BE2C (cell line): ENCODE results near the gene TNFRSF13B.
"Not testable (repeated sequence)": the region's sequence is repeated elsewhere in the genome, so short reads cannot be mapped to it uniquely, and the experiment has no call there.

Source experiments
- DNase-seq: peaks from one replicate; pipeline ENCODE4 v3.0.0-alpha.2; 2020
- H3K27me3 ChIP-seq: fragments of 250-450 bp; sonication (Bioruptor Pico); 2 replicates; pipeline ENCODE4 v1.5.1; 2020; ENCODE audit warnings: mild to moderate bottlenecking
- H3K36me3 ChIP-seq: fragments of 250-450 bp; sonication (Bioruptor Pico); 2 replicates; pipeline ENCODE4 v1.5.1; 2020; ENCODE audit warnings: mild to moderate bottlenecking
- H3K4me1 ChIP-seq: fragments of 250-450 bp; sonication (Bioruptor Pico); 2 replicates; pipeline ENCODE4 v1.5.1; 2020
- H3K4me3 ChIP-seq: 2 replicates; pipeline ENCODE4 v1.5.1; 2011; ENCODE audit warnings: low read depth, low read length
- H3K9me3 ChIP-seq: fragments of 250-450 bp; sonication (Bioruptor Pico); 2 replicates; pipeline ENCODE4 v1.5.1; 2020
- TF ChIP-seq, protein P1 (sequence below): IDR thresholded peaks from 2 replicates; pipeline ENCODE4 v1.5.1; 2012; ENCODE audit warnings: mild to moderate bottlenecking, low read depth, low read length

The TNFRSF13B gene

DNA sequence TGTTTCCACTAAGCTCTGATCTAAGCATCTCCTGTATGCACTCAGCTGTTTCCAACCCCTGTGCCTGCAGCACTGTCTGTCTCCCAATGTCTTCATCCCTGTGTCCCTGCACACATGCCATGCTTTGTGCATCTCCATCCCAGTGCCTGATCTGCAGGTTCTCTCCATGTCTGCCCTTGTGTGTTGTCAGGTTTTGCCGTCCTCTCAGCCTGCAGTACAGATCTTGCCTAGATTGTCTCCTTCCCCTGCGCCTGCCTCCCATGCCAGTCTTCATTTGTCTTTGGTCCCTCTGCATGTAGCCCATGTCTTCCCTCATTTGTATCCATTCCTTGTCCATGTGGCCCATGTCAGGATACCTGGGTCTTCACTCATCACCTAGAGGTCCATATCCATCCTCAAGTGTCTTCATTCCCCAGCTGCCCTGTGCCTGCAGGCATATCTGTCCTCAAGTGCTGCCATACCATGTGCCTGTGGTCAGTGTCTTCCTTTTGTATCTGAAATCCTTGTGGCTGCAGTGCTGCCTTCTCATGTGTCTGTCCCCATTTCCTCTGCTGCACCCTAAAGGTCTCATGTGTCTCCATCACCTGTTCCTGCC, 71.5 kb downstream of the TNFRSF13B start:
- no peak overlapping the region for H3K4me3 ChIP-seq
- no peak for DNase-seq
- TF ChIP-seq, protein P1, sequence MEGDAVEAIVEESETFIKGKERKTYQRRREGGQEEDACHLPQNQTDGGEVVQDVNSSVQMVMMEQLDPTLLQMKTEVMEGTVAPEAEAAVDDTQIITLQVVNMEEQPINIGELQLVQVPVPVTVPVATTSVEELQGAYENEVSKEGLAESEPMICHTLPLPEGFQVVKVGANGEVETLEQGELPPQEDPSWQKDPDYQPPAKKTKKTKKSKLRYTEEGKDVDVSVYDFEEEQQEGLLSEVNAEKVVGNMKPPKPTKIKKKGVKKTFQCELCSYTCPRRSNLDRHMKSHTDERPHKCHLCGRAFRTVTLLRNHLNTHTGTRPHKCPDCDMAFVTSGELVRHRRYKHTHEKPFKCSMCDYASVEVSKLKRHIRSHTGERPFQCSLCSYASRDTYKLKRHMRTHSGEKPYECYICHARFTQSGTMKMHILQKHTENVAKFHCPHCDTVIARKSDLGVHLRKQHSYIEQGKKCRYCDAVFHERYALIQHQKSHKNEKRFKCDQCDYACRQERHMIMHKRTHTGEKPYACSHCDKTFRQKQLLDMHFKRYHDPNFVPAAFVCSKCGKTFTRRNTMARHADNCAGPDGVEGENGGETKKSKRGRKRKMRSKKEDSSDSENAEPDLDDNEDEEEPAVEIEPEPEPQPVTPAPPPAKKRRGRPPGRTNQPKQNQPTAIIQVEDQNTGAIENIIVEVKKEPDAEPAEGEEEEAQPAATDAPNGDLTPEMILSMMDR: no peak

DNA sequence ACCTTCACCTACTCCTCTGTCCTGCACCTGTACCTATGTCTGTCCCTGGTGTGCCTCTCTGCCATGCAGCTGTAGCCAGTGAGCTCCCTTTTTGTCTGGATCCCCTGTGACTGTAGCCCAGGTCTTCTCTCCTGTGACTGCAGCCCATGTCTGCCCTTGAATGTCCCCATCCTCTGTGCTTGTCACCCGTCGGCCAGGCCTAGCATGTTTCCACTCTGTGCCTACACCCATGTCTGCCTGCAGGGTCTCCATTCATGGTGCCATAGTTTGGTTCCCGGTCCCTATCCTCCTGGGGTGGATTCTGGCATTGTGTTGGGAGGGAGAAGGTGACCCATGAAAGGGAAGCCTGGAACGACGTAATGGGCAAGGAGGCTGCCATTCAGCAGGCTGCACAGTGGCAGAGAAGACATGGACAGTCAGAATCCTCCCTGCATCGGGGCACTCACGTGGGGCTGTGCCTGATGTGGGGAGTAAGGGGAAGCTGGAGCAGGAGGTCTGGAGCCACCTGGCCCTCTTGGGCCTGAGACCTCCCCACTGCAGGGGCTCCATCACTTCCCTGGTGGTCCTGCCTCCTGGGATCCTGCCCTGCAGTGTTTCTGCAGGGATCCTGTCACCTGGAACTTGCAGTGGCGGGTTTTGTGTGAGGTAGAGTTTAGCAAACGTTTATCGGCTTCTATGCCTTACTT, 74.6 kb downstream of the TNFRSF13B start:
- H3K4me1 ChIP-seq, H3K4me3 ChIP-seq, H3K27me3 ChIP-seq, H3K36me3 ChIP-seq, H3K9me3 ChIP-seq, DNase-seq: not testable (repeated sequence)

More for the DNA sequence above, 71.5 kb downstream of the TNFRSF13B start:
- no peaks in the 10 kb centered on the region for H3K36me3 ChIP-seq
- H3K9me3 ChIP-seq: no peaks in the 10 kb centered on the region
- no peaks in the 10 kb centered on the region for H3K4me1 ChIP-seq
- no peaks in the 10 kb centered on the region for H3K27me3 ChIP-seq

DNA sequence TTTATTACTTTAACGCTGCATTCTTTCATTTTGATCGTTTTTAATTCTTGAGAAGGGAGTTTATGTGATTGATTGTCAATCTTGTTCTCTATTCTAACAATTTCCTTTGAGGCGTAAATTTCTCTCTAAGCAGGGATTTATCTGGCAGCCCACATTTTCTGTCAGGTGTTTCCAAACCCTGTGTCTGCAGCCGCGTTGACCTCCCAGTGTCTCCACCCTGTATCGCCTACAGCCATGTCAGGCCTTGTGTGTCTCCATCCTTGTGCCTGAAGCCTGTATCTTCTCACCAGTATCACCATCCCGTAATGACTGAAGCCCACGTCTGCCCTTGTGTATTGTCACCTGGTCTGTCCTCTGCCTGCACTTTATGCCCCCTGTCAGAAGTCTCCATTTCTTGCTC, 75.7 kb downstream of the TNFRSF13B start:
- not testable (repeated sequence) for H3K36me3 ChIP-seq, DNase-seq, H3K9me3 ChIP-seq, H3K4me3 ChIP-seq, H3K4me1 ChIP-seq, H3K27me3 ChIP-seq

DNA sequence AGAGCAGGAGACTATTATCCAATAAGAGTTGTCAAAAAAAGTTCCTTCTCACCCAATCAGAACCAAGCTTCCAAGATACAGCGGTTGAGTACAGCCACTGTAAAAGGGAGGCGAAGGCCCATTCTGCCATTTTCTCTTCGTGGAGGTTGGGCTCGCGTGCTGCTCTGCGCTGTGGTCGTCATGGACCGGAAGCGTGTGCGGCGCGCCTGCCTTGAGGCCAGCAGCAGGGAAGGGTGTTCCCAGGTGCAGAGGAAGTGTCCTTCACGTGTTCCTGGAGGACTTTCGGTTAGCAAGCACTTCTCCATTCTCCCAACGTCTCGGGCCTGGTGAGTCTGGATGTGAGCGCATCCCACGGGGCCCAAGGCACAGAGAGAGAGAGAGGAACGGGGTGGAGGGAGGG, 78.4 kb downstream of the TNFRSF13B start:
- H3K9me3 ChIP-seq, H3K4me1 ChIP-seq, H3K36me3 ChIP-seq, DNase-seq, H3K27me3 ChIP-seq, H3K4me3 ChIP-seq: not testable (repeated sequence)

DNA sequence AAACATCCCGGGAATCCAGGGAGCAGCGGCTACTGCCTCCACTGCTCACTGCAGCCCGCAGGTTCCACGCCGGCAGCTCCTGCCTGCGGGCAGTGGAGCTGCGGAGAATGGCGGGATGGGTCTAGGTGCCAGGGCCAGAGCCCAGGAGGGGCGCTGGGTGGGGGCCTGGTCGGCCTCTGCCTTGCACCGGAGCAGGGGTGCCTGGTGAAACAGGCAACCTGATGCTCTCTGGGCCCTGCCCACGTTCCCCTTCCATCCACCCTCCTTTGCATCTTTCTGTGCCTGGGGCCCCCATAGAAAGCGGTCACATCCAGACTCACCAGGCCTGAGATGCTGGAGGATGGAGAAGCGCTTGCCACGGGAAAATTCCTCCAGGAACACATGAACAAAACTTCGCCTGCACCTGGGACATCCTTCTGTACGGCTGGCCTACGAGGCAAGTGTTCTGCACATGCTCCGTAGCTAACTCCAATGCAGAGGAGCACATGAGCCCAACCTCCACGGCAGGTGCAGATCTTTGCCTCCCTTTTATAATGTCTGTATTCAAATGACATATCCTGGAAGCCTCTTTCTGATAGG, 79.0 kb downstream of the TNFRSF13B start:
- H3K4me1 ChIP-seq, H3K9me3 ChIP-seq, H3K27me3 ChIP-seq, H3K4me3 ChIP-seq, DNase-seq, H3K36me3 ChIP-seq: not testable (repeated sequence)

DNA sequence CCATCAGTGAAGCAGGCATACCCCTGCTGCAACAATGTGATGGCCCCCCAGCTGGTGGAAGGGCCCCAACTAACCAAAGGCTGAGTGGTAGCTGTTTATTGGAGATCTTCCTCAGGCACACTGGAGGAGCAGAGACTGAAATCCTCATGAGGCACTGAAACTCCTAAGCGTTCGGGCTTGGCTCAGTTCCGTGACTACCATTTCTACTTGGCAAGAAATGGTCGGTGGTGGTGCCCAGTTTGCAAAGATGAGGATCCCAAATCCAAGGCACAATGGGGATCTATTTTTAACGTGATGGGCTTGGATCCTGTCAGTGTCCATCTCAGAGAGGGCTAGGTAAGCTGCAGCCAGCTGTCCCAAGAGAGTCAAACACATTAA, 82.8 kb downstream of the TNFRSF13B start:
- Histone ChIP-seq H3K4me3 (no peak overlapping the region), H3K9me3 (no peaks in the 10 kb centered on the region), H3K36me3 (no peaks in the 10 kb centered on the region), H3K27me3 (no peaks in the 10 kb centered on the region), H3K4me1 (no peaks in the 10 kb centered on the region)
- DNase-seq: no peak
- TF ChIP-seq, protein P1: no peak
